C4-2B (cell line): Measurements from ENCODE around the gene GPANK1.

Source experiments
- CTCF ChIP-seq: fragments of 450-650 bp; conservative IDR thresholded peaks from 2 replicates; pipeline ENCODE4 v1.5.1; 2017; ENCODE audit warnings: mild to moderate bottlenecking
- ZFX ChIP-seq: fragments of 450-650 bp; IDR thresholded peaks from 2 replicates; pipeline ENCODE4 v1.6.1; 2017

- TF ChIP-seq CTCF (no peak), ZFX (no peak)
Measured at GRCh38 chr6:31687321-31687720, 22.5 kb upstream of the GPANK1 start.
